Kidney (tissue), 14 donors: ENCODE measurements around the gene LCK. TPM values are rescaled to one million over a fixed set of nuclear protein-coding genes. Genes with fewer than 3 reads are reported as not detected.

Source experiments
- DNase-seq, 5 donors: peaks; one replicate each; pipeline ENCODE4 v3.0.0-alpha.2; 2013 to 2020
- FAIRE-seq: peaks from 2 replicates; lab custom pipeline; 2012; peaks lifted over from hg19 to GRCh38; lab: Jason Lieb, UNC
- H3K27ac ChIP-seq, 2 donors: one replicate each; pipeline ENCODE4 v1.7.0; 2013; ENCODE audit warnings: low read depth in 2 of 2, low read length in 2 of 2, inconsistent platforms in 1 of 2
- H3K27me3 ChIP-seq: one replicate; pipeline ENCODE4 v1.7.1; 2013; ENCODE audit warnings: low read length, inconsistent platforms; ENCODE audit not compliant: control insufficient read depth, insufficient read depth
- H3K36me3 ChIP-seq, 3 donors: one replicate each; pipeline versions ENCODE4 v1.7.0 to v1.7.1; 2013; ENCODE audit warnings: low read length in 3 of 3, control low read depth in 1 of 3, inconsistent platforms in 1 of 3; ENCODE audit not compliant: insufficient read depth in 3 of 3, control insufficient read depth in 2 of 3
- H3K4me1 ChIP-seq, 3 donors: one replicate each; pipeline versions ENCODE4 v1.7.0 to v1.7.1; 2013; ENCODE audit warnings: low read length in 3 of 3, inconsistent platforms in 1 of 3, low read depth in 1 of 3; ENCODE audit not compliant: control insufficient read depth in 2 of 3, insufficient read depth in 2 of 3
- H3K4me3 ChIP-seq, 3 donors: one replicate each; pipeline versions ENCODE4 v1.7.0 to v1.8.1; 2013; ENCODE audit warnings: low read length in 3 of 3, control low read depth in 1 of 3, inconsistent platforms in 1 of 3
- H3K9ac ChIP-seq, 3 donors: one replicate each; pipeline versions ENCODE4 v1.7.0 to v1.7.1; 2013; ENCODE audit warnings: low read length in 3 of 3, control low read depth in 1 of 3, inconsistent platforms in 1 of 3
- H3K9me3 ChIP-seq, 3 donors: one replicate each; pipeline versions ENCODE4 v1.7.0 to v1.7.1; 2013; ENCODE audit warnings: low read length in 3 of 3, control low read depth in 1 of 3, inconsistent platforms in 1 of 3; ENCODE audit not compliant: control insufficient read depth in 2 of 3, insufficient read depth in 1 of 3
- CTCF ChIP-seq: IDR thresholded peaks from 3 replicates; pipeline ENCODE4 v1.5.1; 2012; ENCODE audit warnings: mild to moderate bottlenecking, moderate library complexity, borderline replicate concordance; ENCODE audit not compliant: insufficient read depth; ENCODE audit errors: extremely low read depth
- intact Hi-C: fragments of 100-400 bp; cut with DNase I; formaldehyde crosslinking; loops from one replicate; pipeline ENCODE4 v1.11.1; 2022
- polyA plus RNA-seq: library from polyadenylated mRNA; stranded (reverse); fragments of 350-450 nt; fragmentation: Illumina TruSeq; extraction: RNeasy Lipid Tissue Mini Kit (QIAGEN cat#74804); gene quantifications from one replicate; pipeline ENCODE4 v1.2.3, GENCODE V29; 2014; ENCODE audit warnings: low read depth, low replicate concordance; ENCODE audit not compliant: insufficient read depth
- total RNA-seq: library from RNA; stranded (reverse); fragmentation: NEBNext Ultra II Directional; extraction: Animal tissue kit (Norgen Biotek cat#: 25700); gene quantifications from one replicate; pipeline ENCODE4 v1.2.1, GENCODE V29; 2021
- donor health status: control.
- donor health status: control.
- donor health status: control.
- donor health status: control.
- donor health status: control.
- donor health status: DM: yes; HTN: yes; CAD: no.
- donor health status: Normal renal cell carcinoma (clear cell type).

Gene LCK
- total and polyA plus RNA-seq, 2 donors from 2014 or later = 0.99 to 10.3 TPM

GRCh38 chr1:32221581-32221979 lies 29.5 kb upstream of the LCK start:
- H3K4me3 ChIP-seq = peak overlapping the region; percentile 94 to 99 (median 97)
- TF ChIP-seq CTCF = no peak
- intact Hi-C loops = no loop called here
- H3K27me3 ChIP-seq = no peaks in the 10 kb centered on the region
- H3K4me1 ChIP-seq = peaks cover 6 to 28% (median 22%) of the 10 kb centered on the region in 3 donors
- FAIRE-seq (no peak), DNase-seq (no peak)
- peak overlapping the region; percentile 55 to 94 (median 71) for H3K9ac ChIP-seq
- H3K27ac ChIP-seq = peak overlapping the region; percentile 20 to 92
- no peaks in the 10 kb centered on the region for H3K9me3 ChIP-seq
- H3K36me3 ChIP-seq = peaks cover 4 to 24% (median 20%) of the 10 kb centered on the region in 3 donors

DNA sequence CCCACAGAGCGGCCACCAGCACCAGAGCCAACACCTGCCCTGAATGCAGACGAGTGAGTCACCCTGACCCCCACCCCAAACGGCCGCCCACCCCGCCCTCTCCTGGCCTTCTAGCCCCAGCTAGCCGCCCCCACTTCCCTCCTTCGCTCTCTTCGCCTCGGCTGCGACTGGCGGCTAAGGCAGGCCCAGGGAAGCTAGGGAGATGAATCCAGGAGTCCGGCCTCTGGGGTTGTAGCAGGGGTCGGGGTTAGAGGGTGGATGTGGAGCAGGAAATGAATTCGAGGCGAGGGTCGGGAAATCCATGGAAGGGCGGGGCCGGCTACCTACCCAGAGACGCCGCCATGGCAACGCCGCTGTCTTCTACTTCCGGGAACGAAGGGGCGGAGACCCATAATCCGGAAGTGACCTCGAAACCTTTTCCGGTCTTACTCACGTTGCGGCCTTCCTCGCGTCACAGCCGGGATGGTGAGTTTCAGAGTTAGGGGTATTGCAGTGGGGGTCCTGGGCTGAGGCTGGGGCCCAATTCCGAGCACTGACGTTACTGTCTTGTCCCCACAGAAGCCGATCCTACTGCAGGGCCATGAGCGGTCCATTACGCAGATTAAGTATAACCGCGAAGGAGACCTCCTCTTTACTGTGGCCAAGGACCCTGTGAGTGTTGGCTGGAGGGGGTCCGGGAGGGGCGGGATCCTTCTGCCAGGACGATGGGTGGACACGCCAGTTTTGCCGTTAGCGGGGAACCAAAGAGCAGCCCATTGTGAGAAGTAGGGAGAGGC lies 28.9 kb upstream of the LCK start, which contains the start of the genes EIF3I and TMEM234:
TSS of gene EIF3I (plus strand) at position 428 of the 776 bp plus-strand sequence. CDS start at position 463, 35 bp downstream.
TSS of gene TMEM234 (minus strand) at position 374 of the 776 bp plus-strand sequence. CDS start at position 343, 31 bp downstream.
- FAIRE-seq = peak; percentile 37
- H3K36me3 ChIP-seq = peaks cover 4 to 18% (median 18%) of the 10 kb centered on the region in 3 donors
- intact Hi-C loops = no loop called here

DNA sequence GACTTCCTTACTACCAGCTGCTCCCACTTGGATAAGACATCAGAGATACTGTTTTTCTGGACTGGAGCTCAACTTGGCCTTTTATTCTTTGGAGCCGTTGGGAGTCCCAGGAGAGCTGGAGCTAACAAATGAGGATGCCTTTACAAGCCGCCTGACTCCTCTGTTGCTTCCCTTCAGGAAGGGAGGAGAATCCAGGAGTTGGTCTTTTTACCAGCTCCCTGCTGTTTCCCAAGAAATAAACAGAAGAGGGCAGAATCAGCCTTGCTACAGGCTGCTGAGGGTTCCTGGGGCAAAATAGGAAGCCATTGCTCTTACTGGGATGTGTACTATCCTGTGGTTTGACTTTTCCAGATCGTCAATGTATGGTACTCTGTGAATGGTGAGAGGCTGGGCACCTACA lies 27.4 kb upstream of the LCK start:
- no peak for FAIRE-seq
- no peak overlapping the region for H3K4me3 ChIP-seq

More for the DNA sequence above, 28.9 kb upstream of the LCK start, which contains the start of the genes EIF3I and TMEM234:
- no peaks in the 10 kb centered on the region for H3K9me3 ChIP-seq
- DNase-seq = peak; percentile 95 to 98 (median 96)
- peak within 1 kb of the TSS; percentile 94 to 99 (median 97) for H3K4me3 ChIP-seq
- H3K27me3 ChIP-seq = no peaks in the 10 kb centered on the region
- peak within 1 kb of the TSS; percentile 94 to 97 (median 97) for H3K9ac ChIP-seq
- TF ChIP-seq CTCF = no peak
- H3K4me1 ChIP-seq = peaks cover 6 to 28% (median 22%) of the 10 kb centered on the region in 3 donors
- peak within 1 kb of the TSS; percentile 92 to 95 for H3K27ac ChIP-seq

More for the DNA sequence above, 27.4 kb upstream of the LCK start:
- Histone ChIP-seq H3K9ac (peak overlapping the region in 1 of 3 donors; percentile 49), H3K27ac (no peak overlapping the region), H3K4me1 (peaks cover 6 to 28% (median 22%) of the 10 kb centered on the region in 3 donors), H3K27me3 (no peaks in the 10 kb centered on the region), H3K36me3 (peaks cover 4 to 25% (median 22%) of the 10 kb centered on the region in 3 donors), H3K9me3 (no peaks in the 10 kb centered on the region)
- no peak for DNase-seq
- intact Hi-C loops = no loop called here
- TF ChIP-seq CTCF = no peak
